ENCODE measurements around the gene DTWD1.
"Not testable (repeated sequence)": the region's sequence is repeated elsewhere in the genome, so short reads cannot be mapped to it uniquely, and the experiment has no call there.

DTWD1 gene

GRCh38 chr15:49620658-49621368, at the start of gene DTWD1, which contains the start of gene FAM227B:
TSS of gene DTWD1 (plus strand) at chr15:49621048. CDS start at chr15:49625168, 4,120 bp downstream.
TSS of gene FAM227B (minus strand) at chr15:49620818. CDS start at chr15:49615171, 5,647 bp downstream.
- H3K4me3 ChIP-seq (ENCODE audit: low read length) = peak within 1 kb of the TSS; percentile 80
- TF ChIP-seq CTCF (conservative IDR thresholded peaks at IDR 0.05; ENCODE audit: low read length) = no peak
- DNase-seq (ENCODE audit: low read depth) = peak; percentile 99

- H3K4me3 ChIP-seq (ENCODE audit: low read length) = no peak overlapping the region
- DNase-seq (ENCODE audit: low read depth) = no peak
- TF ChIP-seq CTCF (conservative IDR thresholded peaks at IDR 0.05; ENCODE audit: low read length) = no peak
Observed at GRCh38 chr15:49573421-49573820, 47.4 kb upstream of the DTWD1 start.

GRCh38 chr15:49589030-49589429, 31.8 kb upstream of the DTWD1 start:
- no peak for DNase-seq (ENCODE audit: low read depth)
- no peak for TF ChIP-seq CTCF (conservative IDR thresholded peaks at IDR 0.05; ENCODE audit: low read length)
- H3K4me3 ChIP-seq (ENCODE audit: low read length) = no peak overlapping the region

- H3K4me3 ChIP-seq (ENCODE audit: low read length); DNase-seq (ENCODE audit: low read depth): not testable (repeated sequence)
Observed at GRCh38 chr15:49592829-49593316, 28.0 kb upstream of the DTWD1 start.

GRCh38 chr15:49604625-49605409, 16.0 kb upstream of the DTWD1 start:
- DNase-seq (ENCODE audit: low read depth) = no peak
- no peak overlapping the region for H3K4me3 ChIP-seq (ENCODE audit: low read length)
- no peak for TF ChIP-seq CTCF (conservative IDR thresholded peaks at IDR 0.05; ENCODE audit: low read length)

- TF ChIP-seq CTCF (conservative IDR thresholded peaks at IDR 0.05; ENCODE audit: low read length) = no peak
- no peak for DNase-seq (ENCODE audit: low read depth)
- no peak overlapping the region for H3K4me3 ChIP-seq (ENCODE audit: low read length)
Observed at GRCh38 chr15:49605588-49605987, 15.3 kb upstream of the DTWD1 start.

- TF ChIP-seq CTCF (conservative IDR thresholded peaks at IDR 0.05; ENCODE audit: low read length) = peak; percentile 33
- no peak overlapping the region for H3K4me3 ChIP-seq (ENCODE audit: low read length)
- DNase-seq (ENCODE audit: low read depth) = no peak
Observed at GRCh38 chr15:49606594-49606993, 14.3 kb upstream of the DTWD1 start.
